ENCODE results near the gene MEX3D. TPM values are rescaled to one million over a fixed set of nuclear protein-coding genes. Genes with fewer than 3 reads are reported as not detected.

The MEX3D gene
- total and polyA plus RNA-seq, 5 donors from 2014 or later: 0.21 to 3.6 TPM; not detected in 3

DNA sequence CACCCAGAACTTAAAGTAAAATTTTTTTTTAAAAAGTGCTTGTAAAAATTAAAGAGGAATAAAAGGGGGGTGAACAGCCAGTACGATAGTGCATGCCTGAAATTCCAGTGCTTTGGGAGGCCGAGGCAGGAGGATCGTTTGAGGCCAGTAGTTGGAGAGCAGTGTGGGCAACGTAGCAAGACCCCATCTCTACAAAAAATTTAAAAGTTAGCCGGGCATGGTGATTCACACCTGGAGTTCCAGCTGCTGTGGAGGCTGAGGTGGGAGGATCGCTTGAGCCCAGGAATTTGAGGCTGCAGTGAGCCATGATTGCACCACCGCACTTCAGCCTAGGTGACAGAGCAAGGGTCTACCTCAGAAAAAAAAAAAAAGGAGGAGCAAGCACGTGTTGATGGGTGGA lies 63.1 kb downstream of the MEX3D start:
- H3K4me3 Mint-ChIP-seq: peak overlapping the region in 2 of 4 donors; percentile 68 to 74
- Histone ChIP-seq H3K36me3 (ENCODE audit: control insufficient read depth, insufficient read depth, low read length) (no peaks in the 10 kb centered on the region), H3K9me3 (ENCODE audit: control insufficient read depth in 2 of 2, low read length in 2 of 2) (no peaks in the 10 kb centered on the region), H3K4me1 (ENCODE audit: control insufficient read depth, insufficient read depth, low read length, poor library complexity, severe bottlenecking) (peaks cover 20% of the 10 kb centered on the region), H3K27me3 (ENCODE audit: control insufficient read depth, insufficient read depth, low read length) (no peaks in the 10 kb centered on the region), H3K4me3 (ENCODE audit: low read depth, low read length) (no peak overlapping the region), H3K27ac (ENCODE audit: insufficient read depth, low read length, poor library complexity, severe bottlenecking) (no peak overlapping the region)
- ATAC-seq (ENCODE audit: low read depth in 2 of 2): no peak
- H3K27ac Mint-ChIP-seq: peak overlapping the region in 1 of 3 donors; percentile 74
- peaks cover 22% of the 10 kb centered on the region for H3K27me3 Mint-ChIP-seq
- H3K36me3 Mint-ChIP-seq: no peaks in the 10 kb centered on the region
- DNase-seq: no peak
- H3K9me3 Mint-ChIP-seq: peaks cover 0 to 5% (median 0%) of the 10 kb centered on the region in 7 donors
- H3K4me1 Mint-ChIP-seq: peaks cover 0 to 26% (median 10%) of the 10 kb centered on the region in 4 donors

Other genes with a start within 250 kb of the MEX3D start
- 58.3 TPM for gene NDUFS7, start 184.4 kb downstream of the MEX3D start, total RNA-seq
- gene NDUFS7, start 184.4 kb downstream of the MEX3D start, polyA plus RNA-seq: 100 to 1,000 TPM; 190 to 227 (median 215) TPM
- 6.7 TPM for gene GAMT, start 166.8 kb downstream of the MEX3D start, total RNA-seq
- 10 to 100 TPM; 10.4 to 20.2 (median 14.2) TPM for gene GAMT, start 166.8 kb downstream of the MEX3D start, polyA plus RNA-seq
- 153 TPM for gene DAZAP1, start 160.7 kb downstream of the MEX3D start, total RNA-seq
- gene DAZAP1, start 160.7 kb downstream of the MEX3D start, polyA plus RNA-seq: 1 to 10 TPM; 2.4 to 5.3 (median 4.2) TPM
- gene RPS15, start 129.9 kb downstream of the MEX3D start, total RNA-seq: 1,352 TPM
- 1,000 to 10,000 TPM; 2,869 to 3,453 (median 3,084) TPM for gene RPS15, start 129.9 kb downstream of the MEX3D start, polyA plus RNA-seq
- gene APC2, start 118.2 kb downstream of the MEX3D start, total RNA-seq: 0.25 TPM
- gene APC2, start 118.2 kb downstream of the MEX3D start, polyA plus RNA-seq: under 1 TPM in 2 of 4 donors, not detected in 2; 0.06 to 0.07 TPM
- 33.4 TPM for gene C19orf25, start 89.1 kb downstream of the MEX3D start, total RNA-seq
- 10 to 100 TPM; 42.2 to 64.0 (median 54.0) TPM for gene C19orf25, start 89.1 kb downstream of the MEX3D start, polyA plus RNA-seq
- 1.3 TPM for gene PCSK4, start 78.0 kb downstream of the MEX3D start, total RNA-seq
- 1 to 10 TPM in 1 of 4 donors, under 1 TPM in 2, not detected in 1; 0.08 to 1.3 (median 0.29) TPM for gene PCSK4, start 78.0 kb downstream of the MEX3D start, polyA plus RNA-seq
- gene REEP6, start 77.1 kb downstream of the MEX3D start, total RNA-seq: 1.3 TPM
- 1 to 10 TPM; 1.5 to 3.3 (median 2.6) TPM for gene REEP6, start 77.1 kb downstream of the MEX3D start, polyA plus RNA-seq
- gene ADAMTSL5, start 55.3 kb downstream of the MEX3D start, total RNA-seq: 2.1 TPM
- 1 to 10 TPM in 2 of 4 donors, under 1 TPM in 2; 0.29 to 3.3 (median 1.8) TPM for gene ADAMTSL5, start 55.3 kb downstream of the MEX3D start, polyA plus RNA-seq
- not detected for gene PLK5, start 44.2 kb downstream of the MEX3D start, total RNA-seq
- gene PLK5, start 44.2 kb downstream of the MEX3D start, polyA plus RNA-seq: not detected
- gene MBD3, start 24.5 kb upstream of the MEX3D start, total RNA-seq: 39.7 TPM
- gene MBD3, start 24.5 kb upstream of the MEX3D start, polyA plus RNA-seq: 1 to 10 TPM; 4.8 to 6.3 (median 5.6) TPM
- gene UQCR11, start 37.1 kb upstream of the MEX3D start, total RNA-seq: 126 TPM
- 100 to 1,000 TPM; 574 to 819 (median 585) TPM for gene UQCR11, start 37.1 kb upstream of the MEX3D start, polyA plus RNA-seq
- gene TCF3, start 84.3 kb upstream of the MEX3D start, total RNA-seq: 56.5 TPM
- gene TCF3, start 84.3 kb upstream of the MEX3D start, polyA plus RNA-seq: 1 to 10 TPM; 3.4 to 7.5 (median 3.6) TPM
- not detected for gene ONECUT3, start 185.2 kb upstream of the MEX3D start, total RNA-seq
- gene ONECUT3, start 185.2 kb upstream of the MEX3D start, polyA plus RNA-seq: not detected
- gene ATP8B3, start 244.0 kb upstream of the MEX3D start, total RNA-seq: 12.2 TPM
- gene ATP8B3, start 244.0 kb upstream of the MEX3D start, polyA plus RNA-seq: 1 to 10 TPM; 1.1 to 3.8 (median 2.6) TPM

All from CD4-positive, CD25-positive, alpha-beta regulatory T cell (primary cell).